Panc1 (cell line): ENCODE results near the gene FIGLA. TPM values are rescaled to one million over a fixed set of nuclear protein-coding genes. Genes with fewer than 3 reads are reported as not detected.

ENCODE experiments used
- ATAC-seq: fragments of 200-7000 bp; cut with Tn5 transposase; 2 replicates; pipeline ENCODE4 v1.9.1; 2020; ENCODE audit warnings: mild to moderate bottlenecking, moderate library complexity
- BruUV-seq: library from RNA; stranded (reverse); fragments of 400-500 nt; replicated peaks from 2 replicates; lab custom pipeline; 2021; lab: Mats Ljungman, UMichigan
- CTCF ChIA-PET: fragments of 300-600 bp; sonication (Branson Sonifier 250); formaldehyde crosslinking; loops from one replicate; lab custom pipeline; 2022; ENCODE audit warnings: antibody characterized with exemption; lab: Charles Lee
- POLR2A ChIA-PET: fragments of 300-600 bp; sonication (Branson Sonifier 250); formaldehyde crosslinking; loops from one replicate; lab custom pipeline; 2022; ENCODE audit warnings: antibody characterized with exemption; lab: Charles Lee
- DNase-seq: peaks from one replicate; pipeline ENCODE4 v3.0.0-alpha.2; 2010; ENCODE audit warnings: low read depth, low spot score
- H3K27ac ChIP-seq: 2 replicates; pipeline ENCODE4 v1.5.1; 2011; ENCODE audit warnings: mild to moderate bottlenecking, low read length, inconsistent platforms
- H3K27me3 ChIP-seq: fragments of 200-500 bp; sonication (Bioruptor generic); 2 replicates; pipeline ENCODE4 v1.6.0; 2014; ENCODE audit warnings: low read length, inconsistent platforms; ENCODE audit not compliant: control insufficient read depth, insufficient read depth
- H3K36me3 ChIP-seq: fragments of 200-500 bp; sonication (Bioruptor generic); 2 replicates; pipeline ENCODE4 v1.5.1; 2014; ENCODE audit warnings: inconsistent platforms, mild to moderate bottlenecking, low read length, moderate library complexity; ENCODE audit not compliant: control insufficient read depth, insufficient read depth
- H3K4me1 ChIP-seq: 2 replicates; pipeline ENCODE4 v1.5.1; 2011; ENCODE audit warnings: inconsistent platforms, mild to moderate bottlenecking, low read length, moderate library complexity; ENCODE audit not compliant: control insufficient read depth, insufficient read depth
- H3K4me3 ChIP-seq, 2 experiments: 2 replicates each; pipeline ENCODE4 v1.5.1; 2011 to 2012; ENCODE audit warnings: low read depth in 2 of 2, low read length in 2 of 2, mild to moderate bottlenecking in 2 of 2, inconsistent platforms in 1 of 2, moderate library complexity in 1 of 2
- H3K9me3 ChIP-seq: fragments of 200-500 bp; sonication (Bioruptor generic); 2 replicates; pipeline ENCODE4 v1.5.1; 2014; ENCODE audit warnings: low read depth, mild to moderate bottlenecking, inconsistent platforms, low read length, moderate library complexity; ENCODE audit not compliant: control insufficient read depth, insufficient read depth
- POLR2AphosphoS5 ChIP-seq: IDR thresholded peaks from 2 replicates; pipeline ENCODE4 v1.6.1; 2012; ENCODE audit warnings: mild to moderate bottlenecking, low read depth, low read length, moderate library complexity
- SIN3A ChIP-seq: IDR thresholded peaks from 2 replicates; pipeline ENCODE4 v1.6.1; 2012; ENCODE audit warnings: low read depth, mild to moderate bottlenecking, low read length, moderate library complexity, borderline replicate concordance; ENCODE audit not compliant: insufficient read depth
- TCF7L2 ChIP-seq: IDR thresholded peaks from 2 replicates; pipeline ENCODE4 v1.6.1; 2011; ENCODE audit warnings: mild to moderate bottlenecking, low read depth, low read length, inconsistent platforms
- in situ Hi-C: cut with HindIII; loops from 2 replicates; pipeline ENCODE4 v1.10.0; 2016; ENCODE audit warnings: low sequenced_read_pairs, low pct_unique_long_range_greater_than_20kb
- intact Hi-C: fragments of 100-400 bp; cut with micrococcal nuclease; formaldehyde crosslinking; loops from one replicate; pipeline ENCODE4 v1.10.0; 2022; ENCODE audit not compliant: unreplicated experiment
- total RNA-seq: library from RNA; stranded (reverse); gene quantifications from one replicate; pipeline ENCODE4 v1.2.1, GENCODE V29; 2021; ENCODE audit not compliant: unreplicated experiment
- TF ChIP-seq, protein P1 (sequence below), 2 experiments: IDR thresholded peaks; 2 replicates each; pipeline ENCODE4 v1.6.1; 2011 to 2012; ENCODE audit warnings: low read depth in 2 of 2, control low read depth in 1 of 2, low read length in 1 of 2, mild to moderate bottlenecking in 1 of 2, moderate library complexity in 1 of 2; ENCODE audit not compliant: insufficient read depth in 1 of 2
- TF ChIP-seq, protein P2 (sequence below): fragments of 450-650 bp; IDR thresholded peaks from 2 replicates; pipeline ENCODE4 v1.5.1; 2017; ENCODE audit warnings: mild to moderate bottlenecking

Gene FIGLA
- total RNA-seq, 1 experiment from 2014 or later, result not detected

DNA sequence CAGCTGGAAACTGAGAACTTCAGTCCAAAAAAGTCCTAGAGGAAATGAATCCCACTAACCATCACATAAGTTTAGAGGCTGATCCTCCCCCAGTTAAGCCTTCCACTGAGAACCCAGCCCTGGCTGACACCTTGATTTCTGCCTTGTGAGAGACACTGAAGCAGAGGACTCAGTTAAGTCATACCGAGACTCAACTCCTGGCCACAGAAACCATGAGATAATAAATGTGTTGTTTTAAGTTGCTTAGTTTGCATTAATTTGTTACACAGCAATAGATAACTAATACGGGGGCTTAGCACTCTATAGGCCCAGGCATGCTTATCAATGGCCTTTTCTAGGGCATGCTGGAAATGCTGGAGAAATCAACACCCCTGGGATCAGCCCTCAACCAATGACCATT lies 19.0 kb downstream of the FIGLA start:
- in situ Hi-C loops, result no loop called here
- intact Hi-C loops, result no loop called here
- TF ChIP-seq, protein P1, sequence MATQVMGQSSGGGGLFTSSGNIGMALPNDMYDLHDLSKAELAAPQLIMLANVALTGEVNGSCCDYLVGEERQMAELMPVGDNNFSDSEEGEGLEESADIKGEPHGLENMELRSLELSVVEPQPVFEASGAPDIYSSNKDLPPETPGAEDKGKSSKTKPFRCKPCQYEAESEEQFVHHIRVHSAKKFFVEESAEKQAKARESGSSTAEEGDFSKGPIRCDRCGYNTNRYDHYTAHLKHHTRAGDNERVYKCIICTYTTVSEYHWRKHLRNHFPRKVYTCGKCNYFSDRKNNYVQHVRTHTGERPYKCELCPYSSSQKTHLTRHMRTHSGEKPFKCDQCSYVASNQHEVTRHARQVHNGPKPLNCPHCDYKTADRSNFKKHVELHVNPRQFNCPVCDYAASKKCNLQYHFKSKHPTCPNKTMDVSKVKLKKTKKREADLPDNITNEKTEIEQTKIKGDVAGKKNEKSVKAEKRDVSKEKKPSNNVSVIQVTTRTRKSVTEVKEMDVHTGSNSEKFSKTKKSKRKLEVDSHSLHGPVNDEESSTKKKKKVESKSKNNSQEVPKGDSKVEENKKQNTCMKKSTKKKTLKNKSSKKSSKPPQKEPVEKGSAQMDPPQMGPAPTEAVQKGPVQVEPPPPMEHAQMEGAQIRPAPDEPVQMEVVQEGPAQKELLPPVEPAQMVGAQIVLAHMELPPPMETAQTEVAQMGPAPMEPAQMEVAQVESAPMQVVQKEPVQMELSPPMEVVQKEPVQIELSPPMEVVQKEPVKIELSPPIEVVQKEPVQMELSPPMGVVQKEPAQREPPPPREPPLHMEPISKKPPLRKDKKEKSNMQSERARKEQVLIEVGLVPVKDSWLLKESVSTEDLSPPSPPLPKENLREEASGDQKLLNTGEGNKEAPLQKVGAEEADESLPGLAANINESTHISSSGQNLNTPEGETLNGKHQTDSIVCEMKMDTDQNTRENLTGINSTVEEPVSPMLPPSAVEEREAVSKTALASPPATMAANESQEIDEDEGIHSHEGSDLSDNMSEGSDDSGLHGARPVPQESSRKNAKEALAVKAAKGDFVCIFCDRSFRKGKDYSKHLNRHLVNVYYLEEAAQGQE (IDR thresholded peaks at IDR 0.05; ENCODE audit: insufficient read depth in 1 of 2, low read depth in 2 of 2, low read length in 1 of 2), result no peak
- TF ChIP-seq TCF7L2 (no peak), POLR2AphosphoS5 (no peak), SIN3A (no peak)
- TF ChIP-seq, protein P2, sequence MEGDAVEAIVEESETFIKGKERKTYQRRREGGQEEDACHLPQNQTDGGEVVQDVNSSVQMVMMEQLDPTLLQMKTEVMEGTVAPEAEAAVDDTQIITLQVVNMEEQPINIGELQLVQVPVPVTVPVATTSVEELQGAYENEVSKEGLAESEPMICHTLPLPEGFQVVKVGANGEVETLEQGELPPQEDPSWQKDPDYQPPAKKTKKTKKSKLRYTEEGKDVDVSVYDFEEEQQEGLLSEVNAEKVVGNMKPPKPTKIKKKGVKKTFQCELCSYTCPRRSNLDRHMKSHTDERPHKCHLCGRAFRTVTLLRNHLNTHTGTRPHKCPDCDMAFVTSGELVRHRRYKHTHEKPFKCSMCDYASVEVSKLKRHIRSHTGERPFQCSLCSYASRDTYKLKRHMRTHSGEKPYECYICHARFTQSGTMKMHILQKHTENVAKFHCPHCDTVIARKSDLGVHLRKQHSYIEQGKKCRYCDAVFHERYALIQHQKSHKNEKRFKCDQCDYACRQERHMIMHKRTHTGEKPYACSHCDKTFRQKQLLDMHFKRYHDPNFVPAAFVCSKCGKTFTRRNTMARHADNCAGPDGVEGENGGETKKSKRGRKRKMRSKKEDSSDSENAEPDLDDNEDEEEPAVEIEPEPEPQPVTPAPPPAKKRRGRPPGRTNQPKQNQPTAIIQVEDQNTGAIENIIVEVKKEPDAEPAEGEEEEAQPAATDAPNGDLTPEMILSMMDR, result no peak
- no peak for DNase-seq
- no peak for ATAC-seq
- Histone ChIP-seq H3K27ac (no peak overlapping the region), H3K36me3 (no peaks in the 10 kb centered on the region), H3K4me3 (no peak overlapping the region), H3K27me3 (peaks cover 46% of the 10 kb centered on the region), H3K9me3 (no peaks in the 10 kb centered on the region), H3K4me1 (no peaks in the 10 kb centered on the region; the same call in 1 of the 2 replicates)
- BruUV-seq, result no TSS peak
- ChIA-PET POLR2A (no interaction called here), CTCF (no interaction called here)

DNA sequence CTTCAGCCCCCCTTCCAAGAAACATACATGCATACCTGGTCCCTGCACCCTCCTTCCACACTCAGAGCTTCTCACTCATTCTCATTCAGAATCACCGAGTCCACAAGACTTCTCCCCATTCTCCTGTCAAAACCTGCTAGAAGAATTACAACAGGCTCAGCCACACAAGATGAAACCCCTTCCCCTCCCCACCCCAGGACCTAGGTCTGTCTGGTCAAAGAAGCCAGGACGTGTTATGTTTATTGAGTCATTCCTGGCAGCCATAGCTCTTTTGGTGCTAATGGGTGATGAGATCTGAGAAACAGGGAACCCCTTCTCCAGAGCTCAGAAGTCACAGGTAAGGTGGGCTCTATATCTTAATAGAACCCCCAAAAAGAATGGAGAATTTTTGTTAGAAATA lies 21.0 kb downstream of the FIGLA start:
- TF ChIP-seq SIN3A (no peak), TCF7L2 (no peak), POLR2AphosphoS5 (no peak)
- TF ChIP-seq, protein P2, result no peak
- TF ChIP-seq, protein P1 (IDR thresholded peaks at IDR 0.05; ENCODE audit: insufficient read depth in 1 of 2, low read depth in 2 of 2, low read length in 1 of 2), result no peak
- H3K27ac ChIP-seq, result no peak overlapping the region
- H3K4me3 ChIP-seq, result no peak overlapping the region
- ChIA-PET CTCF (no interaction called here), POLR2A (no interaction called here)
- no TSS peak for BruUV-seq
- H3K4me1 ChIP-seq, result no peaks in the 10 kb centered on the region; the same call in 1 of the 2 replicates
- intact Hi-C loops (no loop called here), in situ Hi-C loops (no loop called here)
- ATAC-seq (no peak), DNase-seq (no peak)
- H3K9me3 ChIP-seq, result no peaks in the 10 kb centered on the region
- no peaks in the 10 kb centered on the region for H3K36me3 ChIP-seq
- H3K27me3 ChIP-seq, result peaks cover 50% of the 10 kb centered on the region
